Endothelial cell of umbilical vein (primary cell): Measurements from ENCODE around the gene UFSP1. TPM values are rescaled to one million over a fixed set of nuclear protein-coding genes. Genes with fewer than 3 reads are reported as not detected.
A peak's percentile ranks its signal among the peaks of the same experiment; 100 is the strongest.

Experiments used
- BruUV-seq: library from RNA; stranded (reverse); fragments of 400-500 nt; replicated peaks from 2 replicates; lab custom pipeline; 2021; lab: Mats Ljungman, UMichigan
- CTCF ChIA-PET: fragments of 300-600, 350-600 bp; sonication (Branson Sonifier 250); formaldehyde crosslinking; loops from one replicate; lab custom pipeline; 2021; ENCODE audit warnings: antibody characterized with exemption, inconsistent platforms; lab: Charles Lee
- POLR2A ChIA-PET: fragments of 300-600, 350-600 bp; sonication (Branson Sonifier 250); formaldehyde crosslinking; loops from one replicate; lab custom pipeline; 2021; ENCODE audit warnings: antibody characterized with exemption, inconsistent platforms; lab: Charles Lee
- DNase-seq: peaks from one replicate; pipeline ENCODE4 v3.0.0-alpha.2; 2011; ENCODE audit warnings: low read depth, low spot score
- FAIRE-seq: peaks from 2 replicates; lab custom pipeline; 2011; peaks lifted over from hg19 to GRCh38; lab: Jason Lieb, UNC
- H2AFZ ChIP-seq: 2 replicates; pipeline ENCODE4 v1.6.0; 2012; ENCODE audit warnings: low read depth, low read length, control low read depth, inconsistent platforms
- H3K27ac ChIP-seq: 2 replicates; pipeline ENCODE4 v1.5.1; 2011; ENCODE audit warnings: low read depth, mild to moderate bottlenecking, control low read depth, low read length, moderate library complexity; ENCODE audit not compliant: insufficient read depth
- H3K27me3 ChIP-seq, 2 experiments: 2 replicates each; pipeline versions ENCODE4 v1.6.0 to v1.6.1; 2011; ENCODE audit warnings: low read length in 2 of 2, mixed read lengths in 1 of 2; ENCODE audit not compliant: control insufficient read depth in 2 of 2, insufficient read depth in 2 of 2
- H3K36me3 ChIP-seq, 2 experiments: 2 replicates in 1 of 2; 3 replicates in 1 of 2; pipeline ENCODE4 v1.5.1; 2011; ENCODE audit warnings: low read length in 2 of 2, mild to moderate bottlenecking in 1 of 2, moderate library complexity in 1 of 2; ENCODE audit not compliant: control insufficient read depth in 2 of 2, insufficient read depth in 2 of 2; ENCODE audit errors: extremely low read depth in 1 of 2
- H3K4me1 ChIP-seq: 3 replicates; pipeline ENCODE4 v1.5.1; 2011; ENCODE audit warnings: mild to moderate bottlenecking, low read length; ENCODE audit not compliant: control insufficient read depth, insufficient read depth; ENCODE audit errors: extremely low read depth
- H3K4me2 ChIP-seq: 2 replicates; pipeline ENCODE4 v1.6.1; 2011; ENCODE audit warnings: low read length, control low read depth, mixed read lengths; ENCODE audit not compliant: insufficient read depth
- H3K4me3 ChIP-seq, 3 experiments: fragments of 200-600 bp in 1 of 3; sonication (generic), shearing (Covaris generic) in 1 of 3; replicated peaks in 1 of 3; 2 replicates each; pipeline ENCODE4 v1.5.1; 2011 to 2016; ENCODE audit warnings: control low read depth in 3 of 3, low read length in 3 of 3, mild to moderate bottlenecking in 2 of 3, inconsistent platforms in 1 of 3, low read depth in 1 of 3, moderate library complexity in 1 of 3; ENCODE audit not compliant: insufficient read depth in 1 of 3
- H3K79me2 ChIP-seq: 2 replicates; pipeline ENCODE4 v1.6.0; 2012; ENCODE audit warnings: low read length, inconsistent platforms; ENCODE audit not compliant: control insufficient read depth, insufficient read depth
- H3K9ac ChIP-seq: replicated peaks from 2 replicates; pipeline ENCODE3; 2011; ENCODE audit warnings: low read length, control low read depth; ENCODE audit not compliant: insufficient read depth; ENCODE audit errors: extremely low read depth
- H3K9me1 ChIP-seq: replicated peaks from 3 replicates; pipeline ENCODE4 v1.6.0; 2011; ENCODE audit warnings: mild to moderate bottlenecking, low read length; ENCODE audit not compliant: control insufficient read depth, insufficient read depth; ENCODE audit errors: extremely low read depth
- H3K9me3 ChIP-seq: replicated peaks from 2 replicates; pipeline ENCODE4 v1.5.1; 2012; ENCODE audit warnings: low read length, inconsistent platforms; ENCODE audit not compliant: control insufficient read depth, insufficient read depth
- H4K20me1 ChIP-seq: replicated peaks from 2 replicates; pipeline ENCODE3; 2011; ENCODE audit warnings: mild to moderate bottlenecking, low read length; ENCODE audit not compliant: control insufficient read depth, insufficient read depth; ENCODE audit errors: extremely low read depth
- CTCF ChIP-seq, 2 donors: IDR thresholded peaks; 1 replicate in 1 of 2; 2 replicates in 1 of 2; pipeline ENCODE4 v1.5.1; 2011; ENCODE audit warnings: low read length in 2 of 2, mild to moderate bottlenecking in 2 of 2, moderate library complexity in 2 of 2, control low read depth in 1 of 2, inconsistent platforms in 1 of 2, low read depth in 1 of 2; ENCODE audit not compliant: insufficient read depth in 1 of 2; ENCODE audit errors: extremely low read depth in 1 of 2
- EZH2 ChIP-seq: IDR thresholded peaks from 2 replicates; pipeline ENCODE4 v1.6.1; 2012; ENCODE audit warnings: borderline replicate concordance, low read depth, mild to moderate bottlenecking, moderate library complexity, low read length, inconsistent platforms; ENCODE audit not compliant: severe bottlenecking
- MYC ChIP-seq: IDR thresholded peaks from one replicate; pipeline ENCODE4 v1.6.1; 2011; ENCODE audit warnings: mild to moderate bottlenecking, low read depth, low read length
- dilution Hi-C: fragments of 300-500 bp; cut with MboI; formaldehyde crosslinking; loops from one replicate; pipeline ENCODE4 v1.15.0; 2019; ENCODE audit warnings: low sequenced_read_pairs; ENCODE audit not compliant: extremely low pct_ligation_motif_present
- intact Hi-C: fragments of 100-400 bp; cut with micrococcal nuclease; formaldehyde crosslinking; loops from one replicate; pipeline ENCODE4 v1.10.0; 2022
- polyA plus RNA-seq, 4 experiments: library from polyadenylated mRNA; depleted of rRNA in 3 of 4; stranded (reverse) in 3 of 4; unstranded in 1 of 4; fragments of >200 nt; gene quantifications; 2 replicates each; pipeline versions ENCODE4 v1.2.1 to v1.2.3, GENCODE V29; 2011 to 2012; ENCODE audit warnings: missing spikeins in 1 of 4
- total RNA-seq: library from RNA; stranded (reverse); gene quantifications from 2 replicates; pipeline ENCODE4 v1.2.3, GENCODE V29; 2021

UFSP1 gene
- total and polyA plus RNA-seq, 2 donors (not counting 3 experiments of a cell fraction or from before 2014, with no cell fraction given): 0.84 to 0.93 TPM

DNA sequence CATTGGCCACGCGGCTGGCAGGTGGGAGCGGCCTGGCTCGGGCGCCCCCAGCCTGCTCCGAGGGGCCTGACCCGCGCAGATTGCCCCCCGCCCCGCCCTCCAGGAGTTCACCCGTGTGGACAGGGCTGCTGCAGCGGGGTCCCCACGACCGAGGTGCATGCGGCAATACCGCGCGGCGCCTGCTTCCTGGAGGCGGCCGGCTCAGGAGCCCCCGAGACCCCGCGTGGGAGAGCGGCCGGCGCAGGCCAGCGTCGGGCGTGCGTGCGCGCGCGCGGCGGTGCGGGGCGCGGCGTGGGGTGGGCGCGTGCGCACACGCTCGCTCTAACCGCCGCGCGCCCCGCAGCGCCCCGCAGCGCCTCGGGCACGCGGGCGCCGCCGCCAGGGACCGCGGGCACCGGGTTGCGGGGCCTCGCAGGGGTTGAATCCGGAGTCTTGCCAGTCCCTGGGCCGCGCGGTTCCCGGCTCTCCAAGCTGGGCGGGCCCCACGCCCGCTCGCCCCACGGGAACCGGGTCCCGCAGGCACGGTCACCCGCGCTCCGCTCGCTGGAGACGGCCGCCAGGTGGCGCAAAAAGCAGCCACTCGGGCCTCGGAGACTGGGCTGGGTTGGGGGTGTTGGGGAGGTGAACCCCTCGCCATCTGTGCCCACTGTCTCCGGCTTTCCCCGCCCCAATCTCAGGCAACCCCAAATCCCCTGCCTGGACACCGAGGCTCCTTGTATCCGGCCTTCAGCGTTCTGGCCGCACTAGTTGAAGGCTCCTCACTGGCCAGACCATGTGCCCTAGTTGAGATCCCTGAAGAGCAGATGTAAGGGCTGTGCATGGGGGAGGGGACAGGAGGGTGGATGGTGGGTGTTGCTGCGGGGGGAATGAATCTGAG lies 7.5 kb upstream of the UFSP1 start:
- POLR2A ChIA-PET: no interaction called here
- BruUV-seq: no TSS peak
- no peak overlapping the region for H3K9ac ChIP-seq
- H3K4me2 ChIP-seq: no peak overlapping the region
- H2AFZ ChIP-seq: no peak overlapping the region
- no peaks in the 10 kb centered on the region for H3K9me1 ChIP-seq
- no peak for DNase-seq
- intact Hi-C loops (loop anchor here (1.0 to 10.0 kb wide), 3 partner anchors 162 to 398 kb away; partner anchors contain the start of gene VGF), dilution Hi-C loops (no loop called here)
- H3K9me3 ChIP-seq: no peaks in the 10 kb centered on the region
- H3K79me2 ChIP-seq: no peaks in the 10 kb centered on the region
- H3K27ac ChIP-seq: no peak overlapping the region
- H3K4me3 ChIP-seq: no peak overlapping the region
- TF ChIP-seq EZH2 (peak; percentile 54), MYC (no peak), CTCF (IDR thresholded peaks at IDR 0.05; ENCODE audit: extremely low read depth in 1 of 2, insufficient read depth in 1 of 2, low read depth in 1 of 2, low read length in 2 of 2) (peak; percentile 71 to 88)
- H3K4me1 ChIP-seq: peaks cover 5% of the 10 kb centered on the region
- H3K36me3 ChIP-seq: no peaks in the 10 kb centered on the region
- no peaks in the 10 kb centered on the region for H4K20me1 ChIP-seq
- peaks cover 9 to 19% of the 10 kb centered on the region in 2 experiments for H3K27me3 ChIP-seq
- FAIRE-seq: no peak
- CTCF ChIA-PET: interaction anchor here (1.8 to 3.0 kb wide), 3 partner anchors 162 to 295 kb away, joined by 4 to 57 read pairs (median 16); no protein-coding TSS in a partner anchor
